Measurements from ENCODE around the gene ADGRL3.
"Not testable (repeated sequence)": the region's sequence is repeated elsewhere in the genome, so short reads cannot be mapped to it uniquely, and the experiment has no call there.

ADGRL3 gene

DNA sequence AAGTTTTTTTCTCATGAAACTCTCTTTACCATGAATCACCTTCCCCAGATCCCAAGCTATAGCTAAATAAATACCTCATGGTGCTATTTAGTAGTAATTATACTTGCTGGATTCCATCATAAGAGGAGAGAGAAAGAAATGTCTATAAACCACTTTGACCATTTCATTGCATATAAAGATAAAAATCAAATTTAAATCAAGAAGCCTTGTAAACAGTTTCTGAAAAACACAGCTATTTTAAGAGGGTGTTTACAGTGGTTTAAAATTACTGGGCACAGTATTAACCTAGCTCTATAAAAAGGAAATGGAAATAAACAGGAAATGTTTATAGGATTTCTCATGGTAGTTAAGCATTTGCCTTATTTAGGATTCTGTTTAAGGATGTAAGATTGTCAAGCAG lies 637.9 kb downstream of the ADGRL3 start:
- in situ Hi-C loops (cut with HindIII; ENCODE audit: low sequenced_read_pairs): no loop called here
- DNase-seq (ENCODE audit: low read depth): no peak
- H3K4me3 ChIP-seq (ENCODE audit: low read depth, low read length): no peak overlapping the region
- TF ChIP-seq, protein P1, sequence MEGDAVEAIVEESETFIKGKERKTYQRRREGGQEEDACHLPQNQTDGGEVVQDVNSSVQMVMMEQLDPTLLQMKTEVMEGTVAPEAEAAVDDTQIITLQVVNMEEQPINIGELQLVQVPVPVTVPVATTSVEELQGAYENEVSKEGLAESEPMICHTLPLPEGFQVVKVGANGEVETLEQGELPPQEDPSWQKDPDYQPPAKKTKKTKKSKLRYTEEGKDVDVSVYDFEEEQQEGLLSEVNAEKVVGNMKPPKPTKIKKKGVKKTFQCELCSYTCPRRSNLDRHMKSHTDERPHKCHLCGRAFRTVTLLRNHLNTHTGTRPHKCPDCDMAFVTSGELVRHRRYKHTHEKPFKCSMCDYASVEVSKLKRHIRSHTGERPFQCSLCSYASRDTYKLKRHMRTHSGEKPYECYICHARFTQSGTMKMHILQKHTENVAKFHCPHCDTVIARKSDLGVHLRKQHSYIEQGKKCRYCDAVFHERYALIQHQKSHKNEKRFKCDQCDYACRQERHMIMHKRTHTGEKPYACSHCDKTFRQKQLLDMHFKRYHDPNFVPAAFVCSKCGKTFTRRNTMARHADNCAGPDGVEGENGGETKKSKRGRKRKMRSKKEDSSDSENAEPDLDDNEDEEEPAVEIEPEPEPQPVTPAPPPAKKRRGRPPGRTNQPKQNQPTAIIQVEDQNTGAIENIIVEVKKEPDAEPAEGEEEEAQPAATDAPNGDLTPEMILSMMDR (IDR thresholded peaks at IDR 0.05; ENCODE audit: low read depth, low read length, missing control alignments): no peak

DNA sequence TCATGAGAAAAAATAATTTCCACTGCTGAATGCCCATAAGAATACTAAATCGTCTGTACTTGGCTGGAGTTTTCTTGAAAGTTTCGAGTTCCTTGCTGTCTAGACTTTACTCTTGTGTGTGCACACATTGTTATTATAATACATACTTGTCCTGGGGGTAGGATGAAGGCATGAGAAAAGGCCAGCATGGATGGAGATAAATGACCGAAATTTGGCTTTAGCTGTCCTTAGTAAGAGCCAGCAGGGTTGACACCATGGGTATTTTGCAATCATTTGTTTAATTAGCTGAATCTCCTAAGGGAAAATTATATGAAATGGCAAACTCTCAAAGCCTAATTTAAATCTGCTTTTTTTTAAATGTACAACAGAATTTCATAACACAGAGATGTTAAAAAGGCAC lies 641.6 kb downstream of the ADGRL3 start:
- H3K4me3 ChIP-seq (ENCODE audit: low read depth, low read length): no peak overlapping the region
- in situ Hi-C loops (cut with HindIII; ENCODE audit: low sequenced_read_pairs): no loop called here
- no peak for DNase-seq (ENCODE audit: low read depth)
- TF ChIP-seq, protein P1 (IDR thresholded peaks at IDR 0.05; ENCODE audit: low read depth, low read length, missing control alignments): no peak

DNA sequence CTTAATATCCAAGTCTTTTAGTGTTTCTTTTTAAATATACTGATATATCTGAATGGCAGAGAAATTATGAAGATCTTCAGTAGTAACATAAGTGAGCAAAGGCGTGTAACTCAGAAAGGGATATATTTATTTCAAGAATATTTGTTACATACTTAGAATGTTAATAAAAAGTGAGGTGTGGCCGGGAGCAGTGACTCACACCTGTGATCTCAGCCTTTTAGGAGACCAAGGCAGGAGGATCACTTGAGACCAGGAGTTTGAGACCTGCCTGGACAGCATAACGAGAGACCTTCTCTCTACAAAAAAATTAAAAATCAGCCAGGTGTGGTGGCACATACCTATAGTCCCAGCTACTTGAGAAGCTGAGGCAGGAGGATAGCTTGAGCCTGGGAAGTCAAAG lies 651.0 kb downstream of the ADGRL3 start:
- TF ChIP-seq, protein P1 (IDR thresholded peaks at IDR 0.05; ENCODE audit: low read depth, low read length, missing control alignments): no peak
- DNase-seq (ENCODE audit: low read depth): no peak
- in situ Hi-C loops (cut with HindIII; ENCODE audit: low sequenced_read_pairs): no loop called here
- H3K4me3 ChIP-seq (ENCODE audit: low read depth, low read length): no peak overlapping the region

DNA sequence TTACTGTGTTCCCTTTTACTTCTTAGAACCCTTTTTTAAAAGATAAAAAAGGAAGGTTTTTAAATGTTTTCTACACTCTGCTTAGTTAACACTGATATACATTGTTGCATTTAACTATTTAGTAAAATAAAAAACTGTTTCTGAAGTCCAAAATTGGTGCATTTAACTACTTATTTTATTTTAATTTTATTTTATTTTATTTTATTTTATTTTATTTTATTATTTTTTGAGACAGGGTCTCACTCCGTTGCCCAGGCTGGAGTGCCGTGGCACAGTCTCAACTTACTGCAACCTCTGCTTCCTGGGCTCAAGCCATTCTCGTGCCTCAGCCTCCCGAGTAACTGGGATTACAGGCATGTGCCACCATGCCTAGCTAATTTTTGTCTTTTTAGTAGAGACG lies 652.0 kb downstream of the ADGRL3 start:
- in situ Hi-C loops (cut with HindIII; ENCODE audit: low sequenced_read_pairs); DNase-seq (ENCODE audit: low read depth); H3K4me3 ChIP-seq (ENCODE audit: low read depth, low read length): not testable (repeated sequence)

DNA sequence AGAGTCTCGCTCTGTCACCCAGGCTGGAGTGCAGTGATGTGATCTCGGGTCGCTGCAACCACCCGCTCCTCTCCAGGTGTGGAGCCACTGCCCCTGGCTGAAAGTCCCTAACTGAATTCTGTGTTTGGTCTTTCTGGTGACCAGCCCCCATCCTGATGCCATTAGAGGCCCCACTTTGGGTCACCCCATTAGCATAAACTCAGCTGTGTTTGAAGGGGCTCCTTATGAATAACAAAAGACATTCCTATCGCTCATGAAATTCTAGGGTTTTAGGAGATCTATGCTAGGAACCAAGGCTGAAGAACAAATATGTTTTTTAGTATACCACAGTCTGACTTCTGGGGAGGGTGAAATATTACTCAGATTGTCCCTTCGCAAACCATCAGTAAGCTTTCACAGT lies 652.9 kb downstream of the ADGRL3 start:
- DNase-seq (ENCODE audit: low read depth): no peak
- TF ChIP-seq, protein P1 (IDR thresholded peaks at IDR 0.05; ENCODE audit: low read depth, low read length, missing control alignments): no peak
- no peak overlapping the region for H3K4me3 ChIP-seq (ENCODE audit: low read depth, low read length)
- in situ Hi-C loops (cut with HindIII; ENCODE audit: low sequenced_read_pairs): no loop called here

DNA sequence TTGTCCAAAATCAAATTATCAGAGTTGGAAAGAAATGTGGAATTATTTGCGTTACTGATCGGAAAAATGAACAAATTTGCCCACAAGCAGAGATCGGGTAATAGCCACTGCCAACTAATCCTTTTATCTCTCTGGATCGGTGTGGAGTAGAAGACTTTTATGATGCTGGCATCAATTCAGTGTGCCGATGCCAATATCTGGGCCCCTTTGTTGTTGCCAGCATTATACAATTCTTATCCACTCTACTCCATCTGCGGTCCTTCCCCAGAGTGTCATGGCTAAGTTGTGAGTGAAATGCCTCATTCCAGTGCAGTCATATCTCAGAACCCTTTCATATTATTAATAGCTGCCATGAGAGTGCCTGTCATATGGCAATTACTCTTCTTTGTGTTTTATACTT lies 660.2 kb downstream of the ADGRL3 start:
- in situ Hi-C loops (cut with HindIII; ENCODE audit: low sequenced_read_pairs): no loop called here
- no peak overlapping the region for H3K4me3 ChIP-seq (ENCODE audit: low read depth, low read length)
- no peak for DNase-seq (ENCODE audit: low read depth)
- TF ChIP-seq, protein P1 (IDR thresholded peaks at IDR 0.05; ENCODE audit: low read depth, low read length, missing control alignments): no peak

DNA sequence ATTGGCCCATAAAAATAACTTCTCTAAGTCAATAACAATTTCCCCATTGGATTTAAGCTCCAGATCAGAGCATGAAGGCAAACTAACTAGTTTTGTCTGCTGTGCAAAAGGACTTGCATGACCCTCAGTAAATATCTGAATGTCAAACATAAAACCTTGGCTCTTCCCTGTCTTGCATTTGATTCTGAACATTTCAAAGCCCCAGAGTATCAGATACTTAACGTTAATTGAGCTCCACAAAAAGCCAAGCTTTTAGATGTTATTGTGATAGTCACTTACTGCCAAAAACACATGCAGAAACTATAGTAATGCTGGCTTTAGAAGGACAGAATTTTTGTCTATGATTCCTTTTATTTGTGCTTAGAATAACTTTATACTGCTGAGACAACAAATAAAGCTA lies 664.2 kb downstream of the ADGRL3 start:
- in situ Hi-C loops (cut with HindIII; ENCODE audit: low sequenced_read_pairs): no loop called here
- TF ChIP-seq, protein P1 (IDR thresholded peaks at IDR 0.05; ENCODE audit: low read depth, low read length, missing control alignments): no peak
- H3K4me3 ChIP-seq (ENCODE audit: low read depth, low read length): no peak overlapping the region
- no peak for DNase-seq (ENCODE audit: low read depth)
